ENCODE measurements around the gene C1QA.

DNA sequence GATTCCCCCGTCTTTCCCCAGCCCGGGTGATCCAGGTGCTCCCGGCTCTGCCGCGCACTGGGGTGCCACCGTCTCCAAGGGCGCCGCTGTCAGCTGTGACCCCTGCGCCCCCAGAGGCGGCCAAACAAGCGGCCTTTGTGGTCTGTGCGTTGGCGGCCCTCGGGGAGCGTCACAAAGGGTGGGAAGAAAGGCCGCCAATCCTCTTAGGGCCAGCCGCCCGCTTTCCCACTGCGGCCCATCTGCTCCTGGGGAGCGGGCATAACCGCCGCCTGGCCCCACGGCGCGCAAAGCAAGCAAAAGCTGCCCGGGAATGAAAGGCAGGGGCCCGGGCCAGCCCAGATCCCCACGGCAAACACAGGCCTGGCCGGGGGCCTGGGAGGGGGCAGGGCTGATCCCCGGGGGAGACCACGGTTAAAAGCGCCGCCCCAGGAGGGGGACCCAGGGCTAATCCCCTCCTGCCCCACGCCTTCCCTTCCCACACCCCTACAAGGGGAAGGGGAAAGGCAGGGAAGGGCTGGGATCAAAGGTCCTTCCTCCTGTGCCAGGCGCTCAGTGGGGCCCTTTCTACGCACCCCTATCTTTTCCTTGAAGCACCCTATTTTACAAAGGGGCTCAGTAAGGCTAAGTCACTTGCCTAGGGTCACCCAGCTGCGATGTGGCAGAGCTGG, 40.6 kb downstream of the C1QA start:
- TF ChIP-seq, protein P1, sequence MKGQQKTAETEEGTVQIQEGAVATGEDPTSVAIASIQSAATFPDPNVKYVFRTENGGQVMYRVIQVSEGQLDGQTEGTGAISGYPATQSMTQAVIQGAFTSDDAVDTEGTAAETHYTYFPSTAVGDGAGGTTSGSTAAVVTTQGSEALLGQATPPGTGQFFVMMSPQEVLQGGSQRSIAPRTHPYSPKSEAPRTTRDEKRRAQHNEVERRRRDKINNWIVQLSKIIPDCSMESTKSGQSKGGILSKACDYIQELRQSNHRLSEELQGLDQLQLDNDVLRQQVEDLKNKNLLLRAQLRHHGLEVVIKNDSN (CRISPR knock-in tag; IDR thresholded peaks at IDR 0.05), result no peak
- TF ChIP-seq, protein P2, sequence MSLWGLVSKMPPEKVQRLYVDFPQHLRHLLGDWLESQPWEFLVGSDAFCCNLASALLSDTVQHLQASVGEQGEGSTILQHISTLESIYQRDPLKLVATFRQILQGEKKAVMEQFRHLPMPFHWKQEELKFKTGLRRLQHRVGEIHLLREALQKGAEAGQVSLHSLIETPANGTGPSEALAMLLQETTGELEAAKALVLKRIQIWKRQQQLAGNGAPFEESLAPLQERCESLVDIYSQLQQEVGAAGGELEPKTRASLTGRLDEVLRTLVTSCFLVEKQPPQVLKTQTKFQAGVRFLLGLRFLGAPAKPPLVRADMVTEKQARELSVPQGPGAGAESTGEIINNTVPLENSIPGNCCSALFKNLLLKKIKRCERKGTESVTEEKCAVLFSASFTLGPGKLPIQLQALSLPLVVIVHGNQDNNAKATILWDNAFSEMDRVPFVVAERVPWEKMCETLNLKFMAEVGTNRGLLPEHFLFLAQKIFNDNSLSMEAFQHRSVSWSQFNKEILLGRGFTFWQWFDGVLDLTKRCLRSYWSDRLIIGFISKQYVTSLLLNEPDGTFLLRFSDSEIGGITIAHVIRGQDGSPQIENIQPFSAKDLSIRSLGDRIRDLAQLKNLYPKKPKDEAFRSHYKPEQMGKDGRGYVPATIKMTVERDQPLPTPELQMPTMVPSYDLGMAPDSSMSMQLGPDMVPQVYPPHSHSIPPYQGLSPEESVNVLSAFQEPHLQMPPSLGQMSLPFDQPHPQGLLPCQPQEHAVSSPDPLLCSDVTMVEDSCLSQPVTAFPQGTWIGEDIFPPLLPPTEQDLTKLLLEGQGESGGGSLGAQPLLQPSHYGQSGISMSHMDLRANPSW (CRISPR knock-in tag; conservative IDR thresholded peaks at IDR 0.05; ENCODE audit: low read depth), result no peak
- TF ChIP-seq ATF1 (CRISPR knock-in tag; IDR thresholded peaks at IDR 0.05) (no peak), SP1 (CRISPR knock-in tag; conservative IDR thresholded peaks at IDR 0.05) (no peak)
- TF ChIP-seq, protein P3, sequence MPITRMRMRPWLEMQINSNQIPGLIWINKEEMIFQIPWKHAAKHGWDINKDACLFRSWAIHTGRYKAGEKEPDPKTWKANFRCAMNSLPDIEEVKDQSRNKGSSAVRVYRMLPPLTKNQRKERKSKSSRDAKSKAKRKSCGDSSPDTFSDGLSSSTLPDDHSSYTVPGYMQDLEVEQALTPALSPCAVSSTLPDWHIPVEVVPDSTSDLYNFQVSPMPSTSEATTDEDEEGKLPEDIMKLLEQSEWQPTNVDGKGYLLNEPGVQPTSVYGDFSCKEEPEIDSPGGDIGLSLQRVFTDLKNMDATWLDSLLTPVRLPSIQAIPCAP (CRISPR knock-in tag; IDR thresholded peaks at IDR 0.05), result no peak
- TF ChIP-seq, protein P4, sequence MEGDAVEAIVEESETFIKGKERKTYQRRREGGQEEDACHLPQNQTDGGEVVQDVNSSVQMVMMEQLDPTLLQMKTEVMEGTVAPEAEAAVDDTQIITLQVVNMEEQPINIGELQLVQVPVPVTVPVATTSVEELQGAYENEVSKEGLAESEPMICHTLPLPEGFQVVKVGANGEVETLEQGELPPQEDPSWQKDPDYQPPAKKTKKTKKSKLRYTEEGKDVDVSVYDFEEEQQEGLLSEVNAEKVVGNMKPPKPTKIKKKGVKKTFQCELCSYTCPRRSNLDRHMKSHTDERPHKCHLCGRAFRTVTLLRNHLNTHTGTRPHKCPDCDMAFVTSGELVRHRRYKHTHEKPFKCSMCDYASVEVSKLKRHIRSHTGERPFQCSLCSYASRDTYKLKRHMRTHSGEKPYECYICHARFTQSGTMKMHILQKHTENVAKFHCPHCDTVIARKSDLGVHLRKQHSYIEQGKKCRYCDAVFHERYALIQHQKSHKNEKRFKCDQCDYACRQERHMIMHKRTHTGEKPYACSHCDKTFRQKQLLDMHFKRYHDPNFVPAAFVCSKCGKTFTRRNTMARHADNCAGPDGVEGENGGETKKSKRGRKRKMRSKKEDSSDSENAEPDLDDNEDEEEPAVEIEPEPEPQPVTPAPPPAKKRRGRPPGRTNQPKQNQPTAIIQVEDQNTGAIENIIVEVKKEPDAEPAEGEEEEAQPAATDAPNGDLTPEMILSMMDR (IDR thresholded peaks at IDR 0.05), result no peak

Measured in WTC11 (cell line).